ENCODE data around the gene SNRK. TPM values are rescaled to one million over a fixed set of nuclear protein-coding genes. Genes with fewer than 3 reads are reported as not detected.

Gene SNRK
- total and polyA plus RNA-seq, 11 donors: 9.3 to 41.5 (median 23.0) TPM

DNA sequence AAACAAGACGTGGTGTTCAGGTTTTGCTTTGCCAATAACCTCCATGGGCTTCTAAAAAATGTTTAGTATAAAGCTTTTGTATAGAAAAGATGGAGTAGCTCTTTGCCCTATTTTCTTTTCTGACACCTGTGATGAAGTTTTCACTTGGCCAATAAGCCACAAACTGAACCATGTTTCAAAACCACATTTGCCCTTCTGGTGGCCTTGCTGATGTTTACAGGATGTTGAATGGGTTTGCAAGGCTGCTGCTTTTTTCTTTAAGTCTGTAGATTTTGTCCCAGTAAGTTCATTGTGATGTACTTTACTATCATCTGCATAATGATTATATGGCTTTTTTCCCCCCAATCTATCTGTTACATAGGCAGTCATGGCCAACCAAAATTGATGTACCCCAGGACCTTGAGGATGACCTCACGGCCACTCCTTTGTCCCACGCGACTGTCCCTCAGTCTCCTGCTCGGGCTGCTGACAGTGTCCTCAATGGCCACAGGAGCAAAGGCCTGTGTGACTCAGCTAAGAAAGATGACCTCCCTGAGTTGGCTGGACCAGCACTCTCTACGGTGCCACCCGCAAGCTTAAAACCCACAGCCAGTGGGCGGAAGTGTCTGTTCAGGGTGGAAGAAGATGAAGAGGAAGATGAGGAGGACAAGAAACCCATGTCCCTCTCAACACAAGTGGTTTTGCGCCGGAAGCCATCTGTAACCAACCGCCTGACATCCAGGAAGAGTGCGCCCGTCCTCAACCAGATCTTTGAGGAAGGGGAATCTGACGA, 60.8 kb downstream of the SNRK start:
- DNase-seq: no peak
- peaks cover 0 to 94% (median 87%) of the 10 kb centered on the region in 9 donors for H3K36me3 ChIP-seq
- H3K4me1 ChIP-seq: peaks cover 0 to 43% (median 16%) of the 10 kb centered on the region in 12 donors
- H3K27ac ChIP-seq: peak overlapping the region in 1 of 12 donors; percentile 74
- WGBS, 4 donors: 95 to 98% (median 96%) methylated on average over 14 of the region's 14 CpGs
- no peak overlapping the region for H3K4me3 ChIP-seq
- TF ChIP-seq POLR2A (IDR thresholded peaks at IDR 0.05): no peak
- no peaks in the 10 kb centered on the region for H3K27me3 ChIP-seq
- H3K9me3 ChIP-seq: peaks cover 0 to 8% (median 2%) of the 10 kb centered on the region in 12 donors
- intact Hi-C loops (cut with DNase I): loop anchor here in 1 of 10 donors (5.0 kb wide), 1 partner anchor 60 kb away; the partner anchor contains the start of gene SNRK
- no peak for ATAC-seq

DNA sequence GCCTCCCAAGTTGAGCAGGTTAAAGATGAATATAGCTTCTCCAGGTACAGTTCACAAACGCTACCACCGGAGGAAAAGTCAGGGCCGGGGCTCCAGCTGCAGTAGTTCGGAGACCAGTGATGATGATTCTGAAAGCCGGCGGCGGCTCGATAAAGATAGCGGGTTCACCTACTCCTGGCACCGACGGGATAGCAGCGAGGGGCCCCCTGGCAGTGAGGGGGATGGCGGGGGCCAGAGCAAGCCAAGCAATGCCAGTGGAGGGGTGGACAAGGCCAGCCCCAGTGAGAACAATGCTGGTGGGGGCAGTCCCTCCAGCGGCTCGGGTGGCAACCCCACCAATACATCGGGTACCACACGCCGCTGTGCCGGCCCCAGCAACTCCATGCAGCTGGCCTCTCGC, 61.4 kb downstream of the SNRK start:
- no peak for ATAC-seq
- Histone ChIP-seq H3K4me1 (peaks cover 0 to 37% (median 15%) of the 10 kb centered on the region in 12 donors), H3K4me3 (no peak overlapping the region), H3K9me3 (peaks cover 0 to 14% (median 7%) of the 10 kb centered on the region in 12 donors), H3K27ac (peak overlapping the region in 1 of 12 donors; percentile 74), H3K27me3 (no peaks in the 10 kb centered on the region), H3K36me3 (peaks cover 0 to 88% (median 81%) of the 10 kb centered on the region in 9 donors)
- 94 to 98% (median 96%) methylated on average over 14 to 20 of the region's 20 CpGs for WGBS, 4 donors
- intact Hi-C loops (cut with DNase I): loop anchor here in 1 of 10 donors (5.0 kb wide), 1 partner anchor 60 kb away; the partner anchor contains the start of gene SNRK
- TF ChIP-seq, protein P1, sequence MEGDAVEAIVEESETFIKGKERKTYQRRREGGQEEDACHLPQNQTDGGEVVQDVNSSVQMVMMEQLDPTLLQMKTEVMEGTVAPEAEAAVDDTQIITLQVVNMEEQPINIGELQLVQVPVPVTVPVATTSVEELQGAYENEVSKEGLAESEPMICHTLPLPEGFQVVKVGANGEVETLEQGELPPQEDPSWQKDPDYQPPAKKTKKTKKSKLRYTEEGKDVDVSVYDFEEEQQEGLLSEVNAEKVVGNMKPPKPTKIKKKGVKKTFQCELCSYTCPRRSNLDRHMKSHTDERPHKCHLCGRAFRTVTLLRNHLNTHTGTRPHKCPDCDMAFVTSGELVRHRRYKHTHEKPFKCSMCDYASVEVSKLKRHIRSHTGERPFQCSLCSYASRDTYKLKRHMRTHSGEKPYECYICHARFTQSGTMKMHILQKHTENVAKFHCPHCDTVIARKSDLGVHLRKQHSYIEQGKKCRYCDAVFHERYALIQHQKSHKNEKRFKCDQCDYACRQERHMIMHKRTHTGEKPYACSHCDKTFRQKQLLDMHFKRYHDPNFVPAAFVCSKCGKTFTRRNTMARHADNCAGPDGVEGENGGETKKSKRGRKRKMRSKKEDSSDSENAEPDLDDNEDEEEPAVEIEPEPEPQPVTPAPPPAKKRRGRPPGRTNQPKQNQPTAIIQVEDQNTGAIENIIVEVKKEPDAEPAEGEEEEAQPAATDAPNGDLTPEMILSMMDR (IDR thresholded peaks at IDR 0.05): no peak
- TF ChIP-seq POLR2A (IDR thresholded peaks at IDR 0.05): no peak
- DNase-seq: no peak

DNA sequence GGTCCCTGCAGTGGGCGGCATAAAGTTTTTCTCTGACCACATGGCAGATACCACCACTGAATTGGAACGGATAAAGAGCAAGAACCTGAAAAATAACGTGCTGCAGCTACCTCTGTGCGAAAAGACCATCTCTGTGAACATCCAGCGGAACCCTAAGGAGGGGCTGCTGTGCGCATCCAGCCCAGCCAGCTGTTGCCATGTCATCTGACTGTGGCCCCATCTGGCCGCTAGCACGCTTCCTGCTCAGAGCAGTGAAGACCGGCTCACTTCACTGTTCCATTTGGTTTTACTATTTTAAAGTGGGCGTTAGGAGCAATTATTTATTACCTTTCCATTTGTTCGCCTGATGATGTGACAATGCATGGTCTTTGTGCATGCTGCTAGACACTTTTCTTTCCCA, 62.0 kb downstream of the SNRK start:
- Histone ChIP-seq H3K36me3 (peaks cover 0 to 82% (median 78%) of the 10 kb centered on the region in 9 donors), H3K27ac (peak overlapping the region in 1 of 12 donors; percentile 74), H3K4me1 (peaks cover 0 to 36% (median 15%) of the 10 kb centered on the region in 12 donors), H3K27me3 (no peaks in the 10 kb centered on the region), H3K9me3 (peaks cover 0 to 20% (median 12%) of the 10 kb centered on the region in 12 donors), H3K4me3 (no peak overlapping the region)
- 93 to 94% (median 94%) methylated on average over 11 of the region's 11 CpGs for WGBS, 4 donors
- intact Hi-C loops (cut with DNase I): loop anchor here in 1 of 10 donors (5.0 kb wide), 1 partner anchor 61 kb away; the partner anchor contains the start of gene SNRK
- ATAC-seq: no peak
- no peak for TF ChIP-seq POLR2A (IDR thresholded peaks at IDR 0.05)
- TF ChIP-seq, protein P1 (IDR thresholded peaks at IDR 0.05): no peak
- no peak for DNase-seq

DNA sequence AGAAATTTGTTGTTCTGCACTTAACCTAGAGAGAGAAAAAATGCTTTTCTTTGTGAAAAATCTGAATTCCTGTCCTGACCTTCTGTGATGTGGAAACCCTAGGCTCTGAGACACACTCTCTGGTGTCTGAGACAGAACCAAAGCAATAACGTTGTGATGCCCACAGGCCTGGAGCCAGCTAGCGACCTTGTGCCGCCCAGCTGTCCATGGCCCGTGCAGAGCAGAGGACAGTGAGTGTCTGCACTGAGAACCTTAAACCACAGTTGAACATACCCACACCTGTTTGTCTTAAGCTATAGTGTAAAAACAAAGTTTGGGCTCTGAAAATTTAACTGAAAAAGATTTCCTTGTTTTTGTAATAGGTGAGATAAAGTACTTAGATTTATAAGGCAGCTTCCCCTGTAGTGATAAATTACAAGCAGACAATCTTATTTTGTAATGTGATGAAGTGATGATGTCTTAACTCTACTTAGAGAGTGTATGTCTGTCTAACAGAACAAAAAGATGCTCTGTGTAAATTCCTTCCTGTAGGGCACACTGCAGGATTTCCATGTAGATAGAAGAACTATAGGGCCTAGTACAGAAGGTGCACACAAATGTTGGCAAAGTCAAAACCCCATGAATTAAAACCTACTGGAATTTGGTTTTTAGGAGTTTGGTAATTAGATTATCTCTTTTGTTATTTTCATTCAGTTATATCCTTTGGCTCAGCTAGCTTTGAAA, 62.7 kb downstream of the SNRK start:
- DNase-seq: no peak
- Histone ChIP-seq H3K4me3 (no peak overlapping the region), H3K36me3 (peaks cover 0 to 75% (median 72%) of the 10 kb centered on the region in 9 donors), H3K9me3 (peaks cover 0 to 26% (median 16%) of the 10 kb centered on the region in 12 donors), H3K27me3 (no peaks in the 10 kb centered on the region), H3K4me1 (peaks cover 0 to 31% (median 15%) of the 10 kb centered on the region in 12 donors), H3K27ac (no peak overlapping the region)
- WGBS, 4 donors: 83 to 87% (median 85%) methylated on average over 4 of the region's 4 CpGs
- ATAC-seq: peak in 1 of 4 donors; percentile 34
- intact Hi-C loops (cut with DNase I): loop anchor here in 1 of 10 donors (5.0 kb wide), 1 partner anchor 62 kb away; the partner anchor contains the start of gene SNRK
- TF ChIP-seq POLR2A (IDR thresholded peaks at IDR 0.05): no peak
- TF ChIP-seq, protein P1 (IDR thresholded peaks at IDR 0.05): peak in 2 of 12 donors; percentile 13 to 18

Measured in heart left ventricle (tissue), 16 donors.